GM21529 (cell line): Measurements from ENCODE around the gene BDH1.
"Not testable (repeated sequence)": the region's sequence is repeated elsewhere in the genome, so short reads cannot be mapped to it uniquely, and the experiment has no call there.

ENCODE experiments used
- ATAC-seq: cut with Tn5 transposase; IDR thresholded peaks from one replicate; pipeline ENCODE4 v1.9.1; 2021; ENCODE audit not compliant: unreplicated experiment

The BDH1 gene

DNA sequence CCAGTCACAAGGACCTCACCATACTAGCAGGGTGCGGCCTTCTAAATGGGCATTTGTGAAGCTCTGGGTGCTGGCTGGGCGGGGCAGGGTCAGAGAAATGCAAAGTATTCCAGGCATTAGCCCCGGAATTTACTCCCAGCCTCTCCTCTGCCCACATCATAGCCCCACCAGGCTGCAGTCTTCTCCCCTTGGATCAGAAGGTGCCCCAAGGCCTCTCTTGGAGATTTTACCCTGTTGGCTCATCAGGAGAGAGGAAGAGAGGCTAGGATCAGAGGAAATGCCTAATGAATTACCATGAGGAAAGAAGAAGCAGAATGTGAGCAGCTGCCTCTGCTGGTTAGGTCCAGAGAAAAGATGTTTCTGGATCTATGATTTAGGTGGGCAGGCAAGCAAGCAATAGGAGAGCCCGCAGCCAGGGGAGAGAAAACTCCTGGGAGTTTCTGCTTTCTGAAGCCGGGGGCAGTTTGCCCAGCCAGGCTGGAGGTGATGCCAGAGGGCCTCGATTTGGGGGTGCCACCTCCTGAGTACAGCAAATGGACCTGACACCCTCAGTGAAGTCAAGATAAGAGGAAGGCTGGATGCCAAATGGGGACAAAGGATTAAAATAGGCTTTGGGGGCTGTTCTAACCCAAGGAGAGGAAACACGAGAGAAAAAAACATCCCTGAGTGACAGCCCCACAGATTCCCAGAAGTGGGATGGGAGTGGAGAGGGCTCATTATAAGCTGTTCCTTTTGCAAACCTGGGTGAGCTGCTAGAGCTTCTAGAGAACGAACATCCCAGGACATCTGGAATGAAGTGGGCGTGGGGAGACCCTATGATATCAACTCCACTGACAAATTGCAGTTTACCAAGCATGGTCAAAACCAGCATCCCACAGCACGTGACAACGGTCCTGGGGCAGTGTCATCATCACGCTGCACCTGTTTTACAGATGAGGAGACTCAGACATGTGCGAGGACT lies 65.4 kb downstream of the BDH1 start:
- ATAC-seq, result no peak

DNA sequence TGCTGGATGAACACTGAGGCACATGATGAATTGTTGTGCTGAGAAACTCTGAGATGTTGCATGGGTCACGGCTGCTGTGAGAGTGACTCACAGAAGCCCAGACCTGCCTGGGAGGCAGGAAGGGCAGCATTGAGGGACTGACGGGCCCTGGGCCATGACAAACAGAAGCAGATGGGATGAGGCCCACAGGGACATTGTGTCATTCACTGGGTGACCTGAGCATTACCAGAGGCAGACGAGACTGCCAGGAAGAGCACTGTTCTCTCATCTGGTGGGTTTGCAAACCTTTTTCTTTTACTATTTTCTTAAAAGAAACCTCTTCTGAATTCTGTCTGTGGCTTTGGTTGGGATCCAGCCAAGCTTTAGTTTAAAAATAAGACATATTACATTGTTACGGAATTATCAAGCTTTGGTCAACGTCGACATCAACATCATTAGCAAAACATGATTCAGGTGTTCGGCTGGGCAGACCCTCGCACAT lies 67.8 kb downstream of the BDH1 start:
- no peak for ATAC-seq

DNA sequence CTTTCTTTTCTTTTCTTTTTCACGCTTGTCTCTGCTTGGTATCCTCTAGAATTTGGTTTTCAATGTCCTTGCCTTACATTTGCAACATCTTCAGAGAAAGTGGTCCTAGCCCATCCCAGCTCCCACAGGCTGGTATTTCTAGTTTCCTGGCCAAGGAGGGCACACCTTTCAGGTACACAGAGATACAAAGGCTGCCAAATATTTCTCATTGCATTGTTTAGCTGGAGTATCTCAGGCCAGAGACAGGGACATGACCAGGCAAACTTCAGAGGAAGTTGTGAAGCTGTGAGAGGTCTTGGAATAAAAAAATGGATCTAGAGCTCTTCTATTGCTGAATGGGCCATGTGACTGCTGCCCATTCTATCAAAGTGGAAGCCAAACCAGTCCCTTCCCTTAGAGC lies 68.9 kb downstream of the BDH1 start:
- ATAC-seq, result no peak

DNA sequence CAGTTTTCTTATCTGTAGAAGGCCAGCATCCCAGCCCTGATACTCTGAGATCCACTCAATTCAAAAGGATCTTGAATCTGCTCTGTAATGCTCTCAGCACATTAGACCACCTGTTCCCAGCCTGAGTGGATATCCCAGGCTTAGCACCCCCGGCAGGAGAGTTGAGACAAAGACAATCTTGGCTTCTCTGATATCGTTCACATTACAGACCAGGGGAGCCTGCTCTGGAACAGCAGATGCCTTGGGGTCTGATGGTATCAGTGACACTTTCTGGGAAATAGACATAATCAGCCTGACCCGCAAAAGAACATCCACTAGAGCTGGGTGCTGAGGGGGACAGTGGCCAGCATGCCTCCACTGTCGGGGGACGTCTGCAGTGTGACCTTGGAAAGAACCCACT lies 70.6 kb downstream of the BDH1 start:
- ATAC-seq, result no peak

DNA sequence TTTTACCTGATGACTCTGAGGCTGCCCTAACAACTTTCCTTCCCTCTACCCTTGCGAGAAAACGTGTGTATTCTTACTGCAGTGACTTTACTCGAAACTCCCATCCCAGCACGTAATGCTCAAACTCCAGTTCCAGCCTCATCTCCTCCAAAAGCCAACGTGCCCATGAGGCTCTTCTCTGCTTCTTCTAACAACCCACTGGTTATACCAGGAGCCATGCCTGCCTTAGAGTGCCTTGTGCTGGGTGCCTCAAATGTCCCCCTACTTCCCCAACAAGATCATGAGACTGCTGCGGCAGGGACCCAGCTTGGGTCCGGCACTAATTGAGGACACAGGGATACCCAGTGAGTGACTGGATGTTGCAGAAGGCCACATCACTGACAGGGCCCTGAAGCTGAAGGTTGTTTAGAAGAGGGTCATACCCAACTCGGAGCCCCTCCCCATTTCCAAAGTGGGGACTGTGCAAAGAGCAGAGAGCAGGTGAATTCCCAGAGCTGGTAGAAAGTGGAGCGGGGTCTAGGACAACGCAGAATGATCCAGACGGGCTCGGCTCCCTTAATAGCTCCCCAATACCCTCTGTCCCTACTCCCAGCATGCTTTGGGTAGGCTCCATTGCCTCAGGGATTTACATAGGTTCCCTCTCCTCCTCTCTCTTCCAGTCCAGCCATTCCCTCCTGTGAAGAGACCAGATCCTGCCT lies 71.4 kb downstream of the BDH1 start:
- ATAC-seq, result no peak

DNA sequence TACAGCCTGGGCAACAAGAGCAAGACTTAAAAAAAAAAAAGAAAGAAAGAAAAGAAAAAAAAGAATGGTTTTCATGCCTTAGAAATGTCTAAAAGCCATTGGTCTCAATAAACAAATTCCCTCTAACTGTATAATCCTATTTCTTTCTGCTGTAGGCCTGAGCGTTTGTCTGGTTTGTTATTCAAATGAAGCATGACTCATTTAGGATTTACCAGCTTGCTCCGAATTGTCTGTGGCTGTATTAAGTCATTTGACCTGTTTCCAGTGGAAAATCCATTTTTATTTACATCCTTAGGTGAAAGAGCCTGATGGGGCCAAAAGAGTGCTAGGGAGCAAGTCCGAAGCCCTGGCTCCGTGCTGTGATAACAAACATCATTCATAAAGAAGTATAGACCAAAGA lies 73.8 kb downstream of the BDH1 start:
- no peak for ATAC-seq

DNA sequence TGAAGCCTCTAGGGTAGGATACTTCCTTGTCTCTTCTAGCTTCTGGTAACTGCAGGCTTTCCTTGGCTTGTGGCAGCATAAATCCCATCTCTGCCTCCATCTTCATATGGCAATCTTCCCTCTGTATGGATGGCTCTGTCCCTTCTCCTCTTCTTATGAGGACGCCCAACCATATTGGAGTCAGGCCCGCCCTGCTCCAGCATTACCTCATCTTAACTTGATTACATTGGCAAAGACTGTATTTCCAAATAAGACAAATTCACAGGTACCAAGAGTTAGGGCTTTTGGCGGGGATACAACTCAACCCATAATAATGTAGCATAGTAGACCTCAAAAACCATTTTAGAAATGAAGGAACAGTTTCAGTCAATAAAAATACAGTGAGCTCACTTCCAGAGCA lies 75.4 kb downstream of the BDH1 start:
- ATAC-seq, result no peak

DNA sequence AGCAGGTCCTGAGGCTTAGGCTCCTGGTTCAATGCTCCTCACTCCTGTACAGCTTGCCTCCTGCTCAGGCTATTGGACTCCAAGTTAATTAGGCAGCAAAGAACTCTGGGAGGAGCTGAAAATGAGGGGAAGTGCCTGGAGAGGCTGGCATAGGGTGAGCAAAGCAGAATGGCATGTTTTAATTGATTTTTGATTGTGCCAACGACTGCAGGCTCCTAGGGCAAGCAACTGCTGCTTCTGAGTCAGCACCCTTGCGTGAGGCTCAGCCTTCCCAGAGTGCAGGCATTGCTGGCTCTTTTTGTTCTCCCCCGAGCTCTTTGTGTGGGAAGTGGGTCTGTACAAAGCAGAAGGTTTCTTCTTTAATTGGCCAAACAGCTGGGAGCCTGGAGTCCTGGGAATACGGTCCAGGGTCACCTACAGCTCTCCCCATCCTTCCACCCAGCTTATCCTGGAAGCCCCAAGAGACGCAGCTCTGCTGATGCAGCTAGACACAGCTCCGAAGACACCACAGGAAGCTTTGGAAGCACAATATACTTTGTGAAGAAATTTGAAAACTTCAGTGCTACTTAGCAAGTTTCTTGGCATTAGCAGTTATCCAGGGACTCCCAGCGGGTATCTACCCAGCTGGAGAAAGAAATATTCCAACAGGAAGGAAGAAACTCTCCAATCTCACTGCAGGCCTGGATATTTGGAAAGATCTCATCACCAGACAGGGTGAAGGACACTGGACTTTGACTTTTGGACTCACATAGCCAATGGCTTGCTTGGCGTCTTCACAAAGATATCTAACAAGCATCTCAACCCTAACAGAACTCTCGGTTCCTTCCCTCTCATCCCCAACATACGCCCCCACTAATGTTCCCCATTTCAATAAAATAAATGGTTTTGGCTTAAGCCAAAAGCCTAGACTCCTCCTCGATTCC lies 76.8 kb downstream of the BDH1 start:
- ATAC-seq, result no peak

DNA sequence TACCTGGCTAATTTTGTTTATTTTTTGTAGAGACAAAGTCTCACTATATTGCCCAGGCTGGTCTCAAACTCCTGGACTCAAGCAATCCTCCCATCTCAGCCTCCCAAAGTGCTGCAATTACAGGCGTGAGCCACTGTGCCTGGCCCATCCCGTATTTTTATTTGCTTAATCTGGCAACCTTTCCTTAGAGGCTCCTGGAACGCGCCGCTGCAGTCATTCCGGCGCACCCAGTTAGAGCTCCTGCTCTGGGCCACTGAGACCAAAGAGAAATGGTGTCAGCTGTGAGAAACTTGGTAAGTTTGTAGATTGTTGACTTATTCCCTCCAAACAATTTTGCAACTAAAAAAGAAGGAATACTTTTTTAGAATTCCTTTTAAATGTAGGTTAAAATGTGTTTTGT lies 78.0 kb downstream of the BDH1 start:
- not testable (repeated sequence) for ATAC-seq

DNA sequence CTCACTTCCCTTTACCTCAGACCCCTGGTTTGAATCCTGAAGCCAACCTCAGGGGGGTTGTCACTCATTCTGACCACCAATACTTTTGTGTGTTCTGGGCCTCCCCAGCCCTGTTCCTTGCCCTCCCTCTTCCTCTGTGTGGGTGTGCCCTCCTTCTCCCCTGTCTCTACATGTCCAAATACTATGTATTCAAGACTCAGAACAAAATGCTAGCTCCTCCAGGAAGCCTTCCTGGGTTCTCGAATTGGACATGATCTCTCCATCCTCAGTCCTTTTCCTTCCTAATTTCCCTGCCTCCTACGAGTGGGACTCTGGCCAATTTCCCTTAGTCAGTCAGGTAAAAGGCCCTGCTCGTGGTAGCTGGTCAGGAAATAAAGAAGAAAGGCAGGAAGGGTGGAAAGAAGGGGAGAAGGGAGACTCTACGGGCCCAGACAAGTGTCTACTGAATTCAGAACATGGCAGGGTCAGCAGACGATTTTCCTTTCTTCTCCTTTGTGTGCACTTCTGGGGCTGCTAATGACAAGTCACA lies 79.7 kb downstream of the BDH1 start:
- ATAC-seq, result no peak

DNA sequence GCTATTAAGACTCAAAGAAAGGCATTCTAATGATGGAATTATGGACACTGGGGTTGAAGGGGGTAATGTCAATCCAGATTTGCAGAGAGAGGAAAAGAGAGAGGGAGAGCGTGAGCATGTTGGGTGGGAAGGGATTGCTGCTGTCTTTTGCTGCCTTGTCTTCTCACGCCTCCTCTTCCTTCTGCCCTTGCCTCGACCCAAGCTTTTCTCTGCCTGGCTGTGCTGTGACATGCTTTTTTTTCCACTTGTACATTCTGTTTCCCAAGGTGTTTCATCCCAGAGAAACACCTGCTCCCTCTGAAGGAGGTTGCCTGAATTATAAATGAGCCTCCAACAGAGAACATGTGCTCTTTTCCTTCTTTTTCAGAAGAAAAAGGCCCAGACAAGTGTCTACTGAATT lies 80.3 kb downstream of the BDH1 start:
- no peak for ATAC-seq

DNA sequence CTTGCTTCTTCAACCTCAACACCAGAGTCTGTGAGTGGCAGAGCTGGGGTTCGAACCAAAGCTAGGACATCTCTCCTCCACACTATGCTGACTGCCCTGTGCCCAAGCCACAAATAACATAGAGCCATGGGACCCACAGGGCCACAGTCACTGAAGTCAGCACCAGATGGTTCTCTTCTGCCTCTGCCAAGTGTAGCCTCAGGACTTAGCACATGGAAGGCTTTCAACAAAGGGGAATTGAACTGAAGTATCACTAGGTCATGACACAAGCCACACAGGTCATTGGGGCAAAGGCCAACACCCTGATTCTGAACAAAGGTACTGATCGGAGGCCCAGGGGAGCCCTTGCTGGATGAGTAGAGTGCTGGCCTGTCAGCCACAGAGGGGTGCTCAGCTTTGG lies 83.6 kb downstream of the BDH1 start:
- no peak for ATAC-seq

DNA sequence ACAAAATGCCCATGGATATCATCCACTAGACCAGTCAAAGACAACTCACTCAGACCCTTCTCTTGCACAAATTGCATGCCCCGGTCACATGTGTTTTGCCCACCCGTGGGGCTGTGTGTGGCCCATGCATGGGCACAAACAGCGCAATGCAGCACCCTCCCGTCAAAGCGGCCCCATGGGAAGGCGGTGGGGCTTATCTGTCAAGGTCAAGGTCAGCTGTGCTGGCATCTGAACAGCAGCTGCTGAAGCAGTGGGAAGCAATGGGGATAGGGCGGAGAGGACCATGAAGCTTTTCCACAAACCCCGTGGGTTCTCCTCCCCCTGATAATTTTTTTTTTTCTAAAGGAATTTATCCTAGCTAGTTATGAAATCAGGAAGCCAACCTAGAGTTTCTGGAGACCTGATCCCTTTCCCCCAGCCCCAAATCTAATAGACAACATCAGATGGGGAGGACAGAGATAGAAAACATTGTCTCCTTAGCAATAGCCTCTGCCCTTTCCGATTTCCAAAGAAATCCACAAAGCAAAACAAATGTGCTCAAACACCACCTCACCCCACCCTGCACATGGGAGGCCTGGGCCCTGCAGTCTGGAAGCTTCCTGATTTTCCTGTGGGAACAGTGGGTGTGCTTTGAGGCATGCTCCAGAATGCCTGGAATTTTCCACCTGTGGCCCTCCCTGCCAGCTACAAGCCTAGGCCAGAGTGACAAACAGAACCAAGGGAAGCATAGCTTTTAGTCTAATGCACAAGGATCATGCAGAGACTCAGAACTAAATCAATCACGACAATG lies 84.4 kb downstream of the BDH1 start:
- ATAC-seq, result no peak

DNA sequence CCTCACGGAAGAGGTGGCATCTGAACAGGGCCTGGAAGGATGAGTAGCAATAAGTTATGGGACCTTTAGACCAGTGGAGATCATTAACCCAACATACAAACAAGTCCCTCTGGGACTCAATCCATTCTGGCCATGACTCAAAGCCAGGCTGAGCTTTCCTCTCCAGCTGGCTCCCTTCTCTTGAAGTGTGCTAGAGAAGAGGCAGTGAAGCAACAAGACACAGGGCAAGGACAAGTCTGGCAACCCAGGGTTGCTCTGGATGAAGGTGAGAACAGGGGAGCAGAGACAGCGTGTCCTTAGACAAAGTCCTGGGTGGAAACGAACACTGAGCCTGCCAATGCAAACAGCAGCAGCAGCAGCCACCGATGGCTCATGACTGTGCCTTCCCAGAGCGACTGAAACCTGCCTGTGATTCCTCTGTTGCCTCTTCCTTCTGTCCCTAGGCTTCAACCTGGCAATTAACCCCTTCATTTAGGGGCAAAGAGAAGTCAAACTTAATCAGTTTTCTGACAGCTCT lies 86.8 kb downstream of the BDH1 start:
- ATAC-seq, result no peak

DNA sequence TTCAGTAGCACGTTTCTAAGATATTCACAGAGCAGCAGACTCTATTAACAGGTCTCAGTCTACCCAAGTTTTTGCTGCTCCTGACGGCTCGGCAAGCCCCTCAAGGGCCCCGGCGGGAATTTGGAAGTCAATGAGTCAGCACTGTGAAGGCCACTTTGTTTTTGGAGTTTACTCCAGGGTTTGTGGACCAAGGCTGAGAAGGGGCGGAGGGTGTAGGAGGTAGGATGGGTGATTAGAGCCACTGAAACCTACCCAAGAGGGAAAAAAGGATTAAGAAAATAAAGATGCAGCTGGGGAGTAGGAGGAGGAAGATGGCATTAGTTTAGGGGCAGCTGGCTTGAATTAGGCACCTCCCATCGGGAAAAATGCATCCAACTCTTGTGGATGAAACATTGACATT lies 87.6 kb downstream of the BDH1 start:
- no peak for ATAC-seq

DNA sequence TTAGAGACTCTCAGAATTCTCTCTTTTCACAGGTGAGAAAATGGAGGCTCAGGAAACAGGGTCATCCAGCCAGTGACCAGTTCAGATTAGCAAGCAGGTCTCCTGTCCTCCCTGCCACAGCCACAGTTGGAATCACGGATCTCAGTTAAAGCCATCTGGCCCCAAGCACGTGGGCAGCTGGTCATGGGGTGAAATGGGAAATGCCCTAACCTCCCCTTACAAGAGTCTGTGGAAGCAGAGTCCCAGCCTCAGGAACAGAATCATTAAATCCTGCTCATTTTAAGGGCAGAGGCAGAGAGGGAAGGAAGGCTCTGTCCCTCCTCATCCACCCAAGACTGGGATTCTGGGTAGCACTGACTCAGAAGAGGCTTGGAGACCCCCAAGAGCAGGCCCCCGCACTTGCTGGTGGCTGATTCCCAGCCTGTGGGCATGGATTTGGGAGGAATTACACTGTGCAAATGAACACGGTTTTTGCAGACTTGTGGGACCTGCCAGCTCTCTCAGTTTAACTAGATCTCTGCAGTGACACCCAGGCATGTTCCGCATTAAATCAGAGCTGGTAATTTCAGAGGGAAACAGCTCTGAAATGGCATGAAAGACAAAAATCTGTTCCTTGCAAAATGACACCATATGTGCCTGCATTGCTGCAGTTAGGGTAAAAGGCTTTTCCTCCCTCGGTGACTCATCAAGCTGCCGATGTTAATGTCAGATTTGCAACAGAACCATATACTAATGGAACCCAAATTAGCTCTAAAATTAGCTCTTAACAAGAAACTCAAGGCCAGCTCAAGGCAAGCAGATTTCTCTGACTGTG lies 89.0 kb downstream of the BDH1 start:
- no peak for ATAC-seq

DNA sequence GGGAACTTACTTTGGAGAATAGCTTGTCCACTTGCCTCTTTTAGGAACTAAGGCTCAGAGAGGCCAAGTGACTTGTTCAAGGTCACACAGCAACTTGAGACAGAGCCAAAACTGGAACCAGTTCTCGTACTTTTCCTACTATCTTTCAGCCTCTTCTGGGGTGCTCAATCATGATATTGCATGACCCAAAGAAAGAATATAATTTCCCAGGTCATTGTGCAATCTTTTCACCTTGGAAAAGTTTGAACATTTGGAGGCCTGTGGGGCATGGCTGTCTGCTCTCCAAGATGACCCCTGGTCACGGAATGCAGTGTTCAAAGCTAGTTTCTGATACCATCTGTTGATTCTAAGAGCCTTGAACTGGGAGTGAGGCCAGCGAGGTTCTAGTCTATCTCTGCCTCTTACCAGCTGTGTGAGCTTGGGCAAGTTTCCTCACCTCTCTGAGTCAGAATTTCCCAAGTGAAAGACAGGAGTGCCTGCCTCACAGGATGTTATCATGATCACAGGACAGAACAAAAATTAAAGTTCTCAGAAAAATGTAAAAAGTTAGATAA lies 89.7 kb downstream of the BDH1 start:
- ATAC-seq, result no peak

DNA sequence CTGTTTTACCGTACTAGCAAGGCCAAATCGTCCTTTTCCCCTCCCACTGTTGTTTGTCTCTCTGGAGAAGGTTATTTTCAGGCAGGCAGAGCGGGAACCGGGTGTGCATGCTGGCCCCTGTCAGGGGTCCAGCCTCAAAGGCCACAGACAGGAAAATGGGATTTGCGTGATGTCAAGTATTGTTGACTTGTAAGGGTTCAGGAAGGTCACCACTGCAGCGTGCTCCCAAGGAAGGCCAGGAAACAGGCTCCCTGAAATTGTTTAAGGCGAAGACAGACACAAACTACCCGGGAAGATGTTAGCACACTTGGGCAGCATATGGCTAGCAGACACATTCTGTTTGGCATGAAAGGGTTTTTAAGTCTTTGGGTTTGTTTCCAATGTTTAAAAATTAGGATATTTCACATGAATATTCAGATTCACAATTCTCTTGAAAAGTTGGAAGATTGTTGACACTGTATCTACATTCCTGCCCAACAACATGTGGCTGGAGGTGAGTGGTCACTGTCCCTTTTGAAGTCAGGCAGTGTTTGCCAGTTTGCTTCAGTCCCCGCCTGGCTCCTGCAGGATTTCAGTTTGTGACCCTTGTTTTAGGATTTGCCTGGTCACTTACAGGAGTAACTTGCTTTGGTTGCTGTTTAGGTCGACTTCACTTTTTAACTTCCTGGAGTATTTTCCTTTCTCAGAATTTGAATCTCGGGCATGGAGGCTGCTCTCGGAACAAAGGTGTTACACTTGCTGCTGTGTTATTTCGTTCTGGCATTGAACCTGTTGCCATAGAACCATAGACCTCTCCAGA lies 90.4 kb downstream of the BDH1 start:
- no peak for ATAC-seq
